GM12878 (cell line): ENCODE results near the gene RPS6KA2. TPM values are rescaled to one million over a fixed set of nuclear protein-coding genes. Genes with fewer than 3 reads are reported as not detected.
A peak's percentile ranks its signal among the peaks of the same experiment; 100 is the strongest.

Source experiments
- CBX3 ChIP-seq: fragments of 200-600 bp; sonication (generic); IDR thresholded peaks from 2 replicates; pipeline ENCODE4 v1.6.1; 2016; ENCODE audit warnings: low read depth, borderline replicate concordance
- CEBPB ChIP-seq, 2 experiments: fragments of 150-350 bp in 1 of 2; IDR thresholded peaks; 2 replicates each; pipeline ENCODE4 v1.6.1; 2012 to 2014; ENCODE audit warnings: low read depth in 2 of 2, low read length in 2 of 2, borderline replicate concordance in 1 of 2, inconsistent platforms in 1 of 2
- EED ChIP-seq: sonication (generic); IDR thresholded peaks from 2 replicates; pipeline ENCODE4 v1.6.1; 2016; ENCODE audit warnings: antibody characterized with exemption, low read depth
- GABPA ChIP-seq: IDR thresholded peaks from 2 replicates; pipeline ENCODE4 v1.6.1; 2014; ENCODE audit warnings: antibody characterized with exemption, low read depth, mild to moderate bottlenecking, inconsistent platforms
- JUND ChIP-seq: IDR thresholded peaks from 2 replicates; pipeline ENCODE4 v1.6.1; 2012; ENCODE audit warnings: low read depth, mild to moderate bottlenecking, low read length, improper control_type of control experiment, moderate library complexity
- MEF2A ChIP-seq: IDR thresholded peaks from 2 replicates; pipeline ENCODE4 v1.6.1; 2011; ENCODE audit warnings: low read depth, mild to moderate bottlenecking, low read length, moderate library complexity; ENCODE audit not compliant: insufficient read depth
- NFIC ChIP-seq: IDR thresholded peaks from 2 replicates; pipeline ENCODE4 v1.6.1; 2012; ENCODE audit warnings: low read depth, mild to moderate bottlenecking, inconsistent platforms, low read length, moderate library complexity
- NFYB ChIP-seq: IDR thresholded peaks from 2 replicates; pipeline ENCODE4 v1.6.1; 2011; ENCODE audit warnings: low read depth, mild to moderate bottlenecking, low read length, improper control_type of control experiment, moderate library complexity; ENCODE audit not compliant: insufficient read depth
- NRF1 ChIP-seq: conservative IDR thresholded peaks from 2 replicates; pipeline ENCODE4 v1.6.1; 2011; ENCODE audit warnings: mild to moderate bottlenecking, low read depth, low read length, improper control_type of control experiment
- PAX8 ChIP-seq: fragments of 450-650 bp; IDR thresholded peaks from 2 replicates; pipeline ENCODE4 v1.6.1; 2017; ENCODE audit warnings: mild to moderate bottlenecking, moderate library complexity
- RAD21 ChIP-seq: IDR thresholded peaks from 2 replicates; pipeline ENCODE4 v1.6.1; 2011; ENCODE audit warnings: mild to moderate bottlenecking, low read depth, low read length, moderate library complexity; ENCODE audit not compliant: insufficient read depth
- RB1 ChIP-seq: fragments of 450-650 bp; formaldehyde crosslinking; IDR thresholded peaks from 2 replicates; pipeline ENCODE4 v1.6.1; 2017; ENCODE audit warnings: mild to moderate bottlenecking, borderline replicate concordance
- RBBP5 ChIP-seq: fragments of 200-600 bp; sonication (generic); conservative IDR thresholded peaks from 2 replicates; pipeline ENCODE4 v1.6.1; 2016
- RUNX3 ChIP-seq: IDR thresholded peaks from 2 replicates; pipeline ENCODE4 v1.6.1; 2012; ENCODE audit warnings: low read length, inconsistent platforms
- SKIL ChIP-seq: fragments of 450-650 bp; IDR thresholded peaks from 2 replicates; pipeline ENCODE4 v1.6.1; 2017; ENCODE audit warnings: mild to moderate bottlenecking, low read depth, inconsistent platforms; ENCODE audit not compliant: poor library complexity, severe bottlenecking
- SMAD5 ChIP-seq: IDR thresholded peaks from 2 replicates; pipeline ENCODE4 v1.6.1; 2016; ENCODE audit warnings: antibody characterized with exemption, low read depth
- TAF1 ChIP-seq: IDR thresholded peaks from 2 replicates; pipeline ENCODE4 v1.6.1; 2011; ENCODE audit warnings: mild to moderate bottlenecking, low read depth, low read length, borderline replicate concordance
- TCF7 ChIP-seq: IDR thresholded peaks from 2 replicates; pipeline ENCODE4 v1.6.1; 2014; ENCODE audit warnings: antibody characterized with exemption, borderline replicate concordance
- YBX1 ChIP-seq: fragments of 450-650 bp; IDR thresholded peaks from 2 replicates; pipeline ENCODE4 v1.6.1; 2016; ENCODE audit warnings: antibody characterized with exemption
- ZBTB40 ChIP-seq: fragments of 450-650 bp; IDR thresholded peaks from 2 replicates; pipeline ENCODE4 v1.6.1; 2016; ENCODE audit warnings: mild to moderate bottlenecking, moderate library complexity, borderline replicate concordance
- ZSCAN29 ChIP-seq: fragments of 450-650 bp; IDR thresholded peaks from 2 replicates; pipeline ENCODE4 v1.6.1; 2017; ENCODE audit warnings: mild to moderate bottlenecking, moderate library complexity
- polyA plus RNA-seq, 11 experiments: library from polyadenylated mRNA; depleted of rRNA in 4 of 11; unstranded in 6 of 11; stranded (reverse) in 5 of 11; fragments of >200 nt; fragmentation: Nextera tagmentation in 4 of 11; fragmentation: Illumina TruSeq in 1 of 11; extraction: Ambion mirVana in 4 of 11; extraction: Trizol in 1 of 11; gene quantifications; 1 replicate in 1 of 11; 2 replicates in 10 of 11; pipeline versions ENCODE4 v1.2.1 to v1.2.3, GENCODE V29; 2011 to 2016; ENCODE audit warnings: inconsistent platforms in 2 of 11, missing spikeins in 2 of 11, low read depth in 1 of 11
- total RNA-seq, 4 experiments: library from RNA; depleted of rRNA in 3 of 4; stranded (reverse); fragments of >200 nt in 3 of 4; fragmentation: Illumina TruSeq in 1 of 4; extraction: Trizol in 1 of 4; gene quantifications; 2 replicates each; pipeline versions ENCODE4 v1.2.1 to v1.2.3, GENCODE V29; 2013 to 2021
- TF ChIP-seq, protein P1 (sequence below): fragments of 450-650 bp; IDR thresholded peaks from 2 replicates; pipeline ENCODE4 v1.6.1; 2018; ENCODE audit warnings: borderline replicate concordance, mild to moderate bottlenecking; ENCODE audit not compliant: partially characterized antibody

Gene RPS6KA2
- total and polyA plus RNA-seq, 10 of the 15 experiments (the other 5 are each of a cell fraction or from before 2014, with no cell fraction given), result 0.02 to 1.0 (median 0.22) TPM; not detected in 1

DNA sequence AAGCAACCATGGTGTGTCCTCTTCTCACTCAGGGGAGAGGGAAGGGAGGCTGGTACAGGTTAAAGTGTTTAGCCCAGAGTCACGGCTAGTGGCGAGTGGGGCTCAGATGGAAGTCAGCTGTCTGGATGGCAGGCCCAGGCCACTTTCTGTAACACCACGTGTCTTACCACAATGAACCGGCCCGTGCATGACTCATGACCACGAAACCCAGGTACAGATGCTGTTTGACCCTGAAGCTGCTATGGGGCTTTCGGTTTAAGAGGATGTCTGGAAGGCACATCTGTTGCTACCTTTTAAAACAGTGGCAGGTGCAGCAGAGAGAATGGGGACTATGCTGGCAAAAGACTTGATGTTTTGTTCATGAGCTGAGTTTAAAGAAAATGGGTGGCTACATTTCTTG lies 207.8 kb downstream of the RPS6KA2 start (continued):
- TF ChIP-seq RUNX3 (peak; percentile 81), RBBP5 (no peak), TCF7 (no peak), GABPA (no peak), NRF1 (no peak), EED (no peak), MEF2A (no peak), RB1 (no peak), TAF1 (no peak), JUND (no peak), ZSCAN29 (no peak), NFYB (no peak), YBX1 (no peak), RAD21 (no peak), CBX3 (no peak), NFIC (no peak), SKIL (peak; percentile 30), PAX8 (no peak), SMAD5 (no peak), CEBPB (IDR thresholded peaks at IDR 0.05; ENCODE audit: borderline replicate concordance in 1 of 2, low read depth in 2 of 2, low read length in 2 of 2) (no peak), ZBTB40 (no peak)
- TF ChIP-seq, protein P1, sequence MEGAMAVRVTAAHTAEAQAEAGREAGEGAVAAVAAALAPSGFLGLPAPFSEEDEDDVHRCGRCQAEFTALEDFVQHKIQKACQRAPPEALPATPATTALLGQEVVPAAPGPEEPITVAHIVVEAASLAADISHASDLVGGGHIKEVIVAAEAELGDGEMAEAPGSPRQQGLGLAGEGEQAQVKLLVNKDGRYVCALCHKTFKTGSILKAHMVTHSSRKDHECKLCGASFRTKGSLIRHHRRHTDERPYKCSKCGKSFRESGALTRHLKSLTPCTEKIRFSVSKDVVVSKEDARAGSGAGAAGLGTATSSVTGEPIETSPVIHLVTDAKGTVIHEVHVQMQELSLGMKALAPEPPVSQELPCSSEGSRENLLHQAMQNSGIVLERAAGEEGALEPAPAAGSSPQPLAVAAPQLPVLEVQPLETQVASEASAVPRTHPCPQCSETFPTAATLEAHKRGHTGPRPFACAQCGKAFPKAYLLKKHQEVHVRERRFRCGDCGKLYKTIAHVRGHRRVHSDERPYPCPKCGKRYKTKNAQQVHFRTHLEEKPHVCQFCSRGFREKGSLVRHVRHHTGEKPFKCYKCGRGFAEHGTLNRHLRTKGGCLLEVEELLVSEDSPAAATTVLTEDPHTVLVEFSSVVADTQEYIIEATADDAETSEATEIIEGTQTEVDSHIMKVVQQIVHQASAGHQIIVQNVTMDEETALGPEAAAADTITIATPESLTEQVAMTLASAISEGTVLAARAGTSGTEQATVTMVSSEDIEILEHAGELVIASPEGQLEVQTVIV, result no peak
- TF ChIP-seq, all 136 proteins: peak for 19
